Measurements from ENCODE around the gene LRP2BP.

The LRP2BP gene

GRCh38 chr4:185382754-185383153 is 13.0 kb downstream of the LRP2BP start:
- peaks cover 22% of the 10 kb centered on the region for H3K4me1 ChIP-seq
- no peak overlapping the region for H3K9ac ChIP-seq
- no peaks in the 10 kb centered on the region for H3K27me3 ChIP-seq
- H3K27ac ChIP-seq = no peak overlapping the region
- peaks cover 26% of the 10 kb centered on the region for H3K9me3 ChIP-seq
- H3K4me2 ChIP-seq = no peak overlapping the region
- no peak for TF ChIP-seq Cebpa-rat (IDR thresholded peaks at IDR 0.05)
- no peak overlapping the region for H3K4me3 ChIP-seq
- no peaks in the 10 kb centered on the region for H4K20me1 ChIP-seq
- peaks cover 10% of the 10 kb centered on the region; the same call in 1 of the 2 replicates for H3K36me3 ChIP-seq

GRCh38 chr4:185381288-185382196 is 14.2 kb downstream of the LRP2BP start:
- H3K36me3 ChIP-seq = peaks cover 15% of the 10 kb centered on the region
- peaks cover 22% of the 10 kb centered on the region for H3K4me1 ChIP-seq
- no peak overlapping the region for H3K4me2 ChIP-seq
- H3K9ac ChIP-seq = no peak overlapping the region
- no peak overlapping the region for H3K4me3 ChIP-seq
- TF ChIP-seq Cebpa-rat (IDR thresholded peaks at IDR 0.05) = no peak
- no peaks in the 10 kb centered on the region for H3K27me3 ChIP-seq
- no peaks in the 10 kb centered on the region for H4K20me1 ChIP-seq
- peaks cover 26% of the 10 kb centered on the region for H3K9me3 ChIP-seq
- no peak overlapping the region for H3K27ac ChIP-seq

GRCh38 chr4:185380320-185380719 is 15.4 kb downstream of the LRP2BP start:
- no peak for TF ChIP-seq Cebpa-rat (IDR thresholded peaks at IDR 0.05)
- H3K4me3 ChIP-seq = no peak overlapping the region
- peaks cover 16% of the 10 kb centered on the region for H3K4me1 ChIP-seq
- H4K20me1 ChIP-seq = no peaks in the 10 kb centered on the region
- H3K9ac ChIP-seq = no peak overlapping the region
- H3K36me3 ChIP-seq = peaks cover 15% of the 10 kb centered on the region
- H3K4me2 ChIP-seq = no peak overlapping the region
- peaks cover 26% of the 10 kb centered on the region for H3K9me3 ChIP-seq
- no peaks in the 10 kb centered on the region for H3K27me3 ChIP-seq
- H3K27ac ChIP-seq = no peak overlapping the region

- Histone ChIP-seq H3K9ac (no peak overlapping the region), H3K27me3 (no peaks in the 10 kb centered on the region), H3K9me3 (peaks cover 26% of the 10 kb centered on the region), H3K27ac (no peak overlapping the region), H4K20me1 (no peaks in the 10 kb centered on the region), H3K36me3 (peaks cover 15% of the 10 kb centered on the region), H3K4me2 (no peak overlapping the region), H3K4me3 (no peak overlapping the region), H3K4me1 (peaks cover 11% of the 10 kb centered on the region)
- TF ChIP-seq Cebpa-rat (IDR thresholded peaks at IDR 0.05) = no peak
These were observed 16.1 kb downstream of the LRP2BP start for GRCh38 chr4:185379326-185380295.

- no peak for TF ChIP-seq Cebpa-rat (IDR thresholded peaks at IDR 0.05)
These were observed 17.5 kb downstream of the LRP2BP start for GRCh38 chr4:185378264-185378663.

GRCh38 chr4:185374573-185374972 is 21.2 kb downstream of the LRP2BP start:
- no peak overlapping the region for H3K4me3 ChIP-seq
- no peak overlapping the region for H3K4me2 ChIP-seq
- peaks cover 40% of the 10 kb centered on the region for H3K36me3 ChIP-seq
- H3K9ac ChIP-seq = no peak overlapping the region
- H3K9me3 ChIP-seq = peaks cover 1% of the 10 kb centered on the region; the same call in 1 of the 2 replicates
- H3K4me1 ChIP-seq = no peaks in the 10 kb centered on the region
- H3K27me3 ChIP-seq = no peaks in the 10 kb centered on the region
- no peaks in the 10 kb centered on the region for H4K20me1 ChIP-seq
- no peak overlapping the region for H3K27ac ChIP-seq
- TF ChIP-seq Cebpa-rat (IDR thresholded peaks at IDR 0.05) = no peak

More at GRCh38 chr4:185378264-185378663, 17.5 kb downstream of the LRP2BP start:
- H3K4me2 ChIP-seq = no peak overlapping the region
- peaks cover 18% of the 10 kb centered on the region for H3K9me3 ChIP-seq
- H4K20me1 ChIP-seq = no peaks in the 10 kb centered on the region
- H3K36me3 ChIP-seq = peaks cover 14% of the 10 kb centered on the region
- no peak overlapping the region for H3K9ac ChIP-seq
- no peak overlapping the region for H3K4me3 ChIP-seq
- H3K4me1 ChIP-seq = no peaks in the 10 kb centered on the region
- no peaks in the 10 kb centered on the region for H3K27me3 ChIP-seq
- no peak overlapping the region for H3K27ac ChIP-seq

GRCh38 chr4:185374027-185374426 is 21.7 kb downstream of the LRP2BP start:
- H3K4me1 ChIP-seq = no peaks in the 10 kb centered on the region
- no peaks in the 10 kb centered on the region for H3K27me3 ChIP-seq
- H3K36me3 ChIP-seq = peaks cover 44% of the 10 kb centered on the region
- no peaks in the 10 kb centered on the region for H4K20me1 ChIP-seq
- H3K4me2 ChIP-seq = no peak overlapping the region
- H3K4me3 ChIP-seq = no peak overlapping the region
- no peak overlapping the region for H3K9ac ChIP-seq
- no peak overlapping the region for H3K27ac ChIP-seq
- TF ChIP-seq Cebpa-rat (IDR thresholded peaks at IDR 0.05) = no peak
- no peaks in the 10 kb centered on the region for H3K9me3 ChIP-seq

- no peaks in the 10 kb centered on the region for H4K20me1 ChIP-seq
- peaks cover 51% of the 10 kb centered on the region for H3K36me3 ChIP-seq
- no peaks in the 10 kb centered on the region for H3K4me1 ChIP-seq
- no peaks in the 10 kb centered on the region for H3K9me3 ChIP-seq
- no peak for TF ChIP-seq Cebpa-rat (IDR thresholded peaks at IDR 0.05)
- no peak overlapping the region for H3K27ac ChIP-seq
- no peak overlapping the region for H3K9ac ChIP-seq
- no peak overlapping the region for H3K4me3 ChIP-seq
- H3K4me2 ChIP-seq = no peak overlapping the region
- no peaks in the 10 kb centered on the region for H3K27me3 ChIP-seq
These were observed 24.0 kb downstream of the LRP2BP start for GRCh38 chr4:185371702-185372101.

GRCh38 chr4:185370268-185370949 is 25.3 kb downstream of the LRP2BP start:
- TF ChIP-seq Cebpa-rat (IDR thresholded peaks at IDR 0.05) = no peak
- Histone ChIP-seq H3K4me3 (no peak overlapping the region), H4K20me1 (no peaks in the 10 kb centered on the region), H3K36me3 (peaks cover 51% of the 10 kb centered on the region), H3K4me2 (no peak overlapping the region), H3K27me3 (no peaks in the 10 kb centered on the region), H3K4me1 (no peaks in the 10 kb centered on the region), H3K9ac (no peak overlapping the region), H3K9me3 (no peaks in the 10 kb centered on the region), H3K27ac (no peak overlapping the region)
